HG03565 (cell line): ENCODE data around the gene NKIRAS1.
"Not testable (repeated sequence)": the region's sequence is repeated elsewhere in the genome, so short reads cannot be mapped to it uniquely, and the experiment has no call there.

Experiments used
- ATAC-seq: cut with Tn5 transposase; IDR thresholded peaks from one replicate; pipeline ENCODE4 v1.9.1; 2021; ENCODE audit warnings: mild to moderate bottlenecking, moderate library complexity; ENCODE audit not compliant: unreplicated experiment

NKIRAS1 gene

DNA sequence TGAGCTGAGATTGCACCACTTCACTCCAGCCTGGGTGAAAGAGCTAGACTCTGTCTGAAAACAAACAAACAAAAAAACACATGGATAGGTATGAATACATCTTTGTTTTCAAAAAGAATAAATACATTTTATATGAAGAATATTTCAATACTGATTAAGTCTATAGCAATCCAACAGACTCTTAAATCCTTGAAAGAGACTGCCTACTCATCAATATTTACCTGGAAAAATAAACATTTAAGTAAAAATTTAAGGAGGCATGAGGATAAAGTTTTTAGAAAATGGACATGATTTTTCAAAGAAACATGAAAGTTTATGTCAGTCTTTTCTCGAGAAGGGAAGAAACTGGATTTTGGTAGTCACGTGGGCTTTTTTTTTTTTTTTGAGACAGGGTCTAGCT lies 5.4 kb downstream of the NKIRAS1 start:
- ATAC-seq = no peak

GRCh38 chr3:23909341-23909740 lies 7.4 kb downstream of the NKIRAS1 start:
- ATAC-seq = no peak

GRCh38 chr3:23904545-23904944 lies 12.2 kb downstream of the NKIRAS1 start:
- no peak for ATAC-seq

- ATAC-seq = no peak
Measured at GRCh38 chr3:23900744-23901143, 16.0 kb downstream of the NKIRAS1 start.

GRCh38 chr3:23895181-23895580 lies 21.6 kb downstream of the NKIRAS1 start:
- ATAC-seq = no peak

- ATAC-seq = no peak
Measured at GRCh38 chr3:23894254-23895061, 22.3 kb downstream of the NKIRAS1 start.

GRCh38 chr3:23889950-23890349 lies 26.8 kb downstream of the NKIRAS1 start:
- no peak for ATAC-seq

DNA sequence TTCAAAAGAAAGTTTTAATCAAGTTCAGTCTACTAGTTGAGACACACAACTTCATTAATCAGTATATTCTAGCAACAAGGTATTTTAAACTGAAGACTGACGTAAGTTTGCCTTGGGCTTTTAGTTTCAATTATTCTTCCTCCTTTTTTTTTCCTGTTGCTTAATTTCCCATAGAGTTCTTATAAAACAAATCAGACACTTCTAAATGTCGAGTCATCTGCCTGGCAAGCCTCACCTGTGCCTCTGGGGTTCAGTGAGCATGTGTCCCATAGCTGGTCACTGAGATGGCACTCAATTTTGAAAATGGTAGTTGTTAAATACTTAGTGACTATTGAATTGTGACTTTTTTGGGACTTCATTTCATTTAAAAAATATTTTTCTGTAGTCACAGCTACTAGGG lies 27.4 kb downstream of the NKIRAS1 start:
- ATAC-seq = no peak

- no peak for ATAC-seq
Measured at GRCh38 chr3:23888617-23889228, 28.1 kb downstream of the NKIRAS1 start.

- no peak for ATAC-seq
Measured at GRCh38 chr3:23886311-23886710, 30.5 kb downstream of the NKIRAS1 start.

DNA sequence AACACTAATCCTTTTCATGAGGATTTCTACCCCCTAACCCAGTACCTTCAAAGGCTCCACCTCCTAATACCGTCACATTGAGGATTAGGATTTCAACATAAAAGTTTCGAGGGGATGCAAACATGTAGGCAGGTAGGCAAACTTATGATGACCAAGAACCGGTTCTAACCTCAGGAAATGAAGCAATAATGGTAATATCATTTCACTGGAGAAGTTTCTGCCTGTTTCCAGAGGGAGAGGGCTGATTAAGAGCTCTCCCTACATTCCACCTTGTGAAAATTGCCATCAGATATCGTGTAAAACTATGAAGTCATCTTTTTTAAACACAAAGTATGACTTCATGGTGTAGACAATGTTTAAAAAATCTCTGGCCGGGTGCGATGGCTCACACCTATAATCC lies 31.6 kb downstream of the NKIRAS1 start:
- ATAC-seq = no peak

GRCh38 chr3:23884481-23884880 lies 32.3 kb downstream of the NKIRAS1 start:
- ATAC-seq = no peak

DNA sequence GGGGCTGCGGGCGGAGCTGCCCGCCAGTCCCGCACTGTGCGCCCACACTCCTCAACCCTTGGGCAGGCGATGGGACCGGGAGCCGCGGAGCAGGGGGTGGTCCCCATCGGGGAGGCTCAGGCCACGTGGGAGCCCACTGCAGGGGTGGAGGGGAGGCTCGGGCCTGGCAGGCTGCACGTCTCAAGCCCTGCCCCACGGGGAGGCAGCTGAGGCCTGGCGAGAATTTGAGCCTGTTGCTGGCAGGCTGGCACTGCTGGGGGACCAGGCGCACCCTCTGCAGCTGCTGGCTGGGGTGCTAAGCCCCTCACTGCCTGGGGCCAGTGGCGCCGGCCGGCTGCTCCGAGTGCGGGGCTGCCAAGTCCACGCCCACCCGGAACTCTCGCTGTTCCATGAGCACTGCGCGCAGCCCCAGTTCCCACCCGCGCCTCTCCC lies 34.3 kb downstream of the NKIRAS1 start:
- ATAC-seq = no peak

DNA sequence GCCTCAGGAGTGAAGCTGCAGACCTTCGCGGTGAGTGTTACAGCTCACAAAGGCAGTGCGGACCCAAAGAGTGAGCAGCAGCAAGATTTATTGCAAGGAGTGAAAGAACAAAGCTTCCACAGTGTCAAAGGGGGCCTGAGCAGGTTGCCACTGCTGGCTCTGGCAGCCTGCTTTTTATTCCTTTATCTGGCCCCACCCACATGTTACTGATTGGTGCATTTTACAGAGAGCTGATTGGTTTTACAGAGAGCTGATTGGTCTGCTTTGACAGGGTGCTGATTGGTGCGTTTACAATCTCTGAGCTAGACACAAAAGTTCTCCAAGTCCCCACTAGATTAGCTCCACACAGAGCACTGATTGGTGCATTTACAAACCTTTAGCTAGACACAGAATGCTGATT lies 34.8 kb downstream of the NKIRAS1 start:
- ATAC-seq = not testable (repeated sequence)

GRCh38 chr3:23880703-23881339 lies 36.0 kb downstream of the NKIRAS1 start:
- no peak for ATAC-seq

- no peak for ATAC-seq
Measured at GRCh38 chr3:23879485-23879884, 37.3 kb downstream of the NKIRAS1 start.

GRCh38 chr3:23877329-23877980 lies 39.3 kb downstream of the NKIRAS1 start:
- no peak for ATAC-seq

- no peak for ATAC-seq
Measured at GRCh38 chr3:23876923-23877322, 39.9 kb downstream of the NKIRAS1 start.

- no peak for ATAC-seq
Measured at GRCh38 chr3:23875113-23875725, 41.6 kb downstream of the NKIRAS1 start.

- no peak for ATAC-seq
Measured at GRCh38 chr3:23874359-23875112, 42.3 kb downstream of the NKIRAS1 start.
